Ishikawa (cell line): Measurements from ENCODE around the gene GLOD4.

Source experiments
- CEBPB ChIP-seq: IDR thresholded peaks from 2 replicates; pipeline ENCODE4 v1.6.1; 2012
- CREB1 ChIP-seq: IDR thresholded peaks from 2 replicates; pipeline ENCODE4 v1.6.1; 2012; ENCODE audit warnings: low read depth
- EGR1 ChIP-seq: IDR thresholded peaks from 2 replicates; pipeline ENCODE4 v1.6.1; 2012
- EP300 ChIP-seq: IDR thresholded peaks from 2 replicates; pipeline ENCODE4 v1.6.1; 2012; ENCODE audit warnings: borderline replicate concordance
- FOXM1 ChIP-seq: IDR thresholded peaks from 2 replicates; pipeline ENCODE4 v1.6.1; 2012; ENCODE audit warnings: low read depth, borderline replicate concordance
- NFIC ChIP-seq: IDR thresholded peaks from 2 replicates; pipeline ENCODE4 v1.6.1; 2012
- RAD21 ChIP-seq: IDR thresholded peaks from 2 replicates; pipeline ENCODE4 v1.6.1; 2012; ENCODE audit warnings: low read depth
- TAF1 ChIP-seq: IDR thresholded peaks from 2 replicates; pipeline ENCODE4 v1.6.1; 2012; ENCODE audit warnings: low read depth, mild to moderate bottlenecking
- TCF12 ChIP-seq: IDR thresholded peaks from 2 replicates; pipeline ENCODE4 v1.6.1; 2012; ENCODE audit warnings: low read depth
- YY1 ChIP-seq: IDR thresholded peaks from 2 replicates; pipeline ENCODE4 v1.6.1; 2012; ENCODE audit warnings: low read depth
- TF ChIP-seq, protein P1 (sequence below): IDR thresholded peaks from 2 replicates; pipeline ENCODE4 v1.6.1; 2012
- TF ChIP-seq, protein P2 (sequence below): IDR thresholded peaks from 2 replicates; pipeline ENCODE4 v1.6.1; 2012
- TF ChIP-seq, protein P3 (sequence below): IDR thresholded peaks from 2 replicates; pipeline ENCODE4 v1.6.1; 2012; ENCODE audit warnings: low read depth, mild to moderate bottlenecking

DNA sequence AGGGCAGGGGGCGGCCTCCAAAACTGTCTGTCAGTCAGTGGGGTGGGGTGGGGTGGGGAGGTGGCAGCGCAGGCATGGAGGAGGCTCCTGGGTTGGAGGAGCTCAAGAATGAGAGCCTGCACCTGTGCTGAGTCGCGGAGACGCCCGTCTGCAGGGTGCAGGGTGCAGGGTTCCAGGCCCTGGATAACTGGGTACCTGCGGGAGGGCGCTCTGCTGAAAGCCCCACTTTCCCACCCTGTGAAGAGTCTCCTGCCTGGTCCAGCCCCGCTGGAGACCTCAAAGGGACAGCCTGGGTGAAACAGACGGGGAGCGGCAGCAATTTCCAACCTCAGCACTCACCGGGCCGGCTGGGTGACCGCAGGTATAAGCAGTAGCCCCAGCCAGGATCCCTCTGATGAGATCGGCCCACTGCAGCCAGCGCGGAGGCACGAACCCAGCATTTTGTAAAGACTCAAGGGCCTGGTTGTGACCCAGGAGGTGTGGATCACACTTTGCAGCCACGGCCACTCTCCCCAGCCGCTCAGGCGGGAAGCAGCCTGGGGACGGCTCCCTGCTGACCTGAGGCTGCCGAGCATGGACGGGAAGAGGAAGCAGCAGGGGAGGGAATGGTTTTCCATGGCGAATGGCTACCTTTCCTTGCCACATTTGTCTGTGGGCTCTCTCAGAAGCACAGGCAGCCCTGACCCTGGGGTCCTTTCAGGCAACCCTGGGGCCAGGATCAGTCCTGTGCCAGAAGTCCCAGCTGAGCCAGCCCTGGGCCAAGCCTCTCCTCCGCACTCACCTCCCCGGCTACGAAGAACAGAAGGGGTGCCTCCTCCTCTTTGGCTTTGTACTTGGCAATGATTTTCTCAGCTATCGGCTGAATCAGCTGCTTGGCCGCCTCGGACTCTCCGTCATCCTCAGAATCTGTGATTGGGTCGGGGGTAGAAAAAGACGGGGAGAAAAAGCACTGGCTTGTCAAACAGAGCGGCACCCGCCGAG, 21.1 kb upstream of the GLOD4 start:
- TF ChIP-seq EGR1 (no peak), NFIC (no peak), EP300 (no peak), YY1 (no peak), TAF1 (no peak), TCF12 (no peak), FOXM1 (no peak), CREB1 (no peak), RAD21 (no peak), CEBPB (no peak)
- TF ChIP-seq, protein P1, sequence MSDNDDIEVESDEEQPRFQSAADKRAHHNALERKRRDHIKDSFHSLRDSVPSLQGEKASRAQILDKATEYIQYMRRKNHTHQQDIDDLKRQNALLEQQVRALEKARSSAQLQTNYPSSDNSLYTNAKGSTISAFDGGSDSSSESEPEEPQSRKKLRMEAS = no peak
- TF ChIP-seq, protein P2, sequence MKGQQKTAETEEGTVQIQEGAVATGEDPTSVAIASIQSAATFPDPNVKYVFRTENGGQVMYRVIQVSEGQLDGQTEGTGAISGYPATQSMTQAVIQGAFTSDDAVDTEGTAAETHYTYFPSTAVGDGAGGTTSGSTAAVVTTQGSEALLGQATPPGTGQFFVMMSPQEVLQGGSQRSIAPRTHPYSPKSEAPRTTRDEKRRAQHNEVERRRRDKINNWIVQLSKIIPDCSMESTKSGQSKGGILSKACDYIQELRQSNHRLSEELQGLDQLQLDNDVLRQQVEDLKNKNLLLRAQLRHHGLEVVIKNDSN = no peak
- TF ChIP-seq, protein P3, sequence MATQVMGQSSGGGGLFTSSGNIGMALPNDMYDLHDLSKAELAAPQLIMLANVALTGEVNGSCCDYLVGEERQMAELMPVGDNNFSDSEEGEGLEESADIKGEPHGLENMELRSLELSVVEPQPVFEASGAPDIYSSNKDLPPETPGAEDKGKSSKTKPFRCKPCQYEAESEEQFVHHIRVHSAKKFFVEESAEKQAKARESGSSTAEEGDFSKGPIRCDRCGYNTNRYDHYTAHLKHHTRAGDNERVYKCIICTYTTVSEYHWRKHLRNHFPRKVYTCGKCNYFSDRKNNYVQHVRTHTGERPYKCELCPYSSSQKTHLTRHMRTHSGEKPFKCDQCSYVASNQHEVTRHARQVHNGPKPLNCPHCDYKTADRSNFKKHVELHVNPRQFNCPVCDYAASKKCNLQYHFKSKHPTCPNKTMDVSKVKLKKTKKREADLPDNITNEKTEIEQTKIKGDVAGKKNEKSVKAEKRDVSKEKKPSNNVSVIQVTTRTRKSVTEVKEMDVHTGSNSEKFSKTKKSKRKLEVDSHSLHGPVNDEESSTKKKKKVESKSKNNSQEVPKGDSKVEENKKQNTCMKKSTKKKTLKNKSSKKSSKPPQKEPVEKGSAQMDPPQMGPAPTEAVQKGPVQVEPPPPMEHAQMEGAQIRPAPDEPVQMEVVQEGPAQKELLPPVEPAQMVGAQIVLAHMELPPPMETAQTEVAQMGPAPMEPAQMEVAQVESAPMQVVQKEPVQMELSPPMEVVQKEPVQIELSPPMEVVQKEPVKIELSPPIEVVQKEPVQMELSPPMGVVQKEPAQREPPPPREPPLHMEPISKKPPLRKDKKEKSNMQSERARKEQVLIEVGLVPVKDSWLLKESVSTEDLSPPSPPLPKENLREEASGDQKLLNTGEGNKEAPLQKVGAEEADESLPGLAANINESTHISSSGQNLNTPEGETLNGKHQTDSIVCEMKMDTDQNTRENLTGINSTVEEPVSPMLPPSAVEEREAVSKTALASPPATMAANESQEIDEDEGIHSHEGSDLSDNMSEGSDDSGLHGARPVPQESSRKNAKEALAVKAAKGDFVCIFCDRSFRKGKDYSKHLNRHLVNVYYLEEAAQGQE = no peak
